C4-2B (cell line): ENCODE data around the gene RSPH10B2.
"Not testable (repeated sequence)": the region's sequence is repeated elsewhere in the genome, so short reads cannot be mapped to it uniquely, and the experiment has no call there.

ENCODE experiments used
- ZFX ChIP-seq: fragments of 450-650 bp; IDR thresholded peaks from 2 replicates; pipeline ENCODE4 v1.6.1; 2017
- TF ChIP-seq, protein P1 (sequence below): fragments of 450-650 bp; conservative IDR thresholded peaks from 2 replicates; pipeline ENCODE4 v1.5.1; 2017; ENCODE audit warnings: mild to moderate bottlenecking

DNA sequence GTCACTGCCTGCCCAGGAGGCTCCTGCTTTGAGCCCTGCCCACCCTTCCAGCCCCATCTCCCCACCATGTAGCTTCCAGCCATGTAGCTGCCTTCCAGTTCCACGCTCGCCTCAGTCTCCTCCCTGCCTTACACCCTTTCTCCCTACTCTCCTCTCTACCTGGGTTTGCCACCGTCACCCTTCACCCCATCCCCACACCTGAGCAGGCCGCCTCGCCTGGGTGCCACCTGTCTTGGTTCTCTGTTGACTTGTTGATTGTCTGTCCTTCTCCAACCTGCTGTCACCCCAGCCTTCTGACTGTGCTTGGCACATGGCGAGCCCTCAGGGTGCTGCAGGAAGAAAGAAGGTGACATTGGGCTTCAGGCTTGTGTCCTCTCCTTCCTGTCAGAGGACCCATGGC is 3.7 kb upstream of the RSPH10B2 start:
- TF ChIP-seq, protein P1, sequence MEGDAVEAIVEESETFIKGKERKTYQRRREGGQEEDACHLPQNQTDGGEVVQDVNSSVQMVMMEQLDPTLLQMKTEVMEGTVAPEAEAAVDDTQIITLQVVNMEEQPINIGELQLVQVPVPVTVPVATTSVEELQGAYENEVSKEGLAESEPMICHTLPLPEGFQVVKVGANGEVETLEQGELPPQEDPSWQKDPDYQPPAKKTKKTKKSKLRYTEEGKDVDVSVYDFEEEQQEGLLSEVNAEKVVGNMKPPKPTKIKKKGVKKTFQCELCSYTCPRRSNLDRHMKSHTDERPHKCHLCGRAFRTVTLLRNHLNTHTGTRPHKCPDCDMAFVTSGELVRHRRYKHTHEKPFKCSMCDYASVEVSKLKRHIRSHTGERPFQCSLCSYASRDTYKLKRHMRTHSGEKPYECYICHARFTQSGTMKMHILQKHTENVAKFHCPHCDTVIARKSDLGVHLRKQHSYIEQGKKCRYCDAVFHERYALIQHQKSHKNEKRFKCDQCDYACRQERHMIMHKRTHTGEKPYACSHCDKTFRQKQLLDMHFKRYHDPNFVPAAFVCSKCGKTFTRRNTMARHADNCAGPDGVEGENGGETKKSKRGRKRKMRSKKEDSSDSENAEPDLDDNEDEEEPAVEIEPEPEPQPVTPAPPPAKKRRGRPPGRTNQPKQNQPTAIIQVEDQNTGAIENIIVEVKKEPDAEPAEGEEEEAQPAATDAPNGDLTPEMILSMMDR: not testable (repeated sequence)
- not testable (repeated sequence) for TF ChIP-seq ZFX
